B cell (primary cell): ENCODE data around the gene URGCP. TPM values are rescaled to one million over a fixed set of nuclear protein-coding genes. Genes with fewer than 3 reads are reported as not detected.

ENCODE experiments used
- ATAC-seq: fragments of 200-7000 bp; cut with Tn5 transposase; one replicate; pipeline ENCODE4 v1.10.0; 2021; ENCODE audit warnings: low read depth, mild to moderate bottlenecking, moderate number of reproducible peaks, moderate library complexity
- CTCF ChIA-PET: fragments of 350-600 bp; sonication (Branson Sonifier 250); formaldehyde crosslinking; loops from one replicate; lab custom pipeline; 2021; ENCODE audit warnings: antibody characterized with exemption, inconsistent platforms; lab: Charles Lee
- POLR2A ChIA-PET: fragments of 350-600 bp; sonication (Branson Sonifier 250); formaldehyde crosslinking; loops from one replicate; lab custom pipeline; 2021; ENCODE audit warnings: antibody characterized with exemption; lab: Charles Lee
- DNase-seq: peaks from one replicate; pipeline ENCODE4 v3.0.0; 2013
- H2AFZ ChIP-seq: 2 replicates; pipeline ENCODE4 v1.6.1; 2012; ENCODE audit warnings: mild to moderate bottlenecking, low read depth, low read length; ENCODE audit not compliant: insufficient read depth, poor library complexity, severe bottlenecking
- H3K27ac ChIP-seq, 2 donors: 1 replicate in 1 of 2; 2 replicates in 1 of 2; pipeline ENCODE4 v1.5.1; 2012 to 2013; ENCODE audit warnings: low read length in 2 of 2, mild to moderate bottlenecking in 2 of 2, moderate library complexity in 1 of 2
- H3K27me3 ChIP-seq, 4 experiments: fragments of 200-600 bp in 1 of 4; sonication (generic) in 1 of 4; replicated peaks in 1 of 4; 1 replicate in 2 of 4; 2 replicates in 2 of 4; pipeline versions ENCODE4 v1.6.1 to v1.7.0; 2013 to 2016; ENCODE audit warnings: low read length in 3 of 4, mild to moderate bottlenecking in 2 of 4, mixed read lengths in 1 of 4, moderate library complexity in 1 of 4; ENCODE audit not compliant: insufficient read depth in 4 of 4, control insufficient read depth in 3 of 4; ENCODE audit errors: control extremely low read depth in 1 of 4
- H3K36me3 ChIP-seq, 2 experiments: replicated peaks in 1 of 2; 1 replicate in 1 of 2; 2 replicates in 1 of 2; pipeline versions ENCODE4 v1.6.1 to v1.7.1; 2013; ENCODE audit warnings: low read length in 1 of 2; ENCODE audit not compliant: insufficient read depth in 2 of 2, control insufficient read depth in 1 of 2; ENCODE audit errors: control extremely low read depth in 1 of 2, extremely low read depth in 1 of 2
- H3K4me1 ChIP-seq, 2 donors: fragments of 200-600 bp in 1 of 2; sonication (generic) in 1 of 2; 1 replicate in 1 of 2; 2 replicates in 1 of 2; pipeline versions ENCODE4 v1.5.1 to v1.6.1; 2013 to 2017; ENCODE audit warnings: low read length in 2 of 2; ENCODE audit not compliant: control insufficient read depth in 2 of 2, insufficient read depth in 2 of 2
- H3K4me2 ChIP-seq: replicated peaks from 2 replicates; pipeline ENCODE3; 2012; ENCODE audit warnings: mild to moderate bottlenecking, low read depth, low read length; ENCODE audit not compliant: poor library complexity, severe bottlenecking
- H3K4me3 ChIP-seq, 5 experiments: fragments of 200-600 bp in 1 of 5; sonication (generic) in 1 of 5; 1 replicate in 3 of 5; 2 replicates in 2 of 5; pipeline versions ENCODE4 v1.5.1 to v1.7.0; 2011 to 2016; ENCODE audit warnings: low read length in 4 of 5, mild to moderate bottlenecking in 4 of 5, low read depth in 2 of 5, control low read depth in 1 of 5, moderate library complexity in 1 of 5; ENCODE audit not compliant: insufficient read depth in 1 of 5; ENCODE audit errors: control extremely low read depth in 1 of 5, extremely low read depth in 1 of 5
- H3K79me2 ChIP-seq: fragments of 200-600 bp; sonication (generic); one replicate; pipeline ENCODE4 v1.6.0; 2016; ENCODE audit warnings: low read length; ENCODE audit not compliant: control insufficient read depth, insufficient read depth
- H3K9ac ChIP-seq: fragments of 200-600 bp; sonication (generic); 2 replicates; pipeline ENCODE4 v1.6.1; 2017; ENCODE audit warnings: mild to moderate bottlenecking, low read length, moderate library complexity
- H3K9me3 ChIP-seq, 3 donors: one replicate each; pipeline versions ENCODE4 v1.6.1 to v1.7.1; 2013; ENCODE audit warnings: low read length in 2 of 3; ENCODE audit not compliant: control insufficient read depth in 2 of 3, insufficient read depth in 1 of 3; ENCODE audit errors: control extremely low read depth in 1 of 3
- H4K20me1 ChIP-seq: 2 replicates; pipeline ENCODE4 v1.6.0; 2012; ENCODE audit warnings: mild to moderate bottlenecking, low read length; ENCODE audit not compliant: insufficient read depth, control insufficient read depth, poor library complexity, severe bottlenecking
- H3K27ac Mint-ChIP-seq: one replicate; pipeline ENCODE4 v1.8.0; 2021; ENCODE audit warnings: mixed read lengths
- H3K27me3 Mint-ChIP-seq: one replicate; pipeline ENCODE4 v1.8.0; 2021; ENCODE audit warnings: mixed read lengths
- H3K4me1 Mint-ChIP-seq: one replicate; pipeline ENCODE4 v1.8.0; 2021; ENCODE audit warnings: mixed read lengths
- H3K4me3 Mint-ChIP-seq: one replicate; pipeline ENCODE4 v1.8.0; 2021; ENCODE audit warnings: mixed read lengths
- H3K9me3 Mint-ChIP-seq: one replicate; pipeline ENCODE4 v1.8.0; 2022; ENCODE audit warnings: mixed read lengths; ENCODE audit not compliant: insufficient read depth
- EZH2 ChIP-seq: IDR thresholded peaks from 2 replicates; pipeline ENCODE4 v1.6.1; 2012; ENCODE audit warnings: borderline replicate concordance, low read depth, mild to moderate bottlenecking, moderate library complexity, low read length; ENCODE audit not compliant: insufficient read depth, poor library complexity, severe bottlenecking
- WGBS: methylation state at CpG from one replicate; pipeline ENCODE4 v1.1.5; 2013; ENCODE audit warnings: missing lambda C conversion rate; ENCODE audit not compliant: insufficient coverage; 5-methylcytosine and 5-hydroxymethylcytosine counted together
- intact Hi-C: fragments of 100-400 bp; cut with micrococcal nuclease; formaldehyde crosslinking; loops from one replicate; pipeline ENCODE4 v1.10.0; 2022
- polyA plus RNA-seq: library from polyadenylated mRNA; depleted of rRNA; stranded (reverse); fragments of >200 nt; gene quantifications from 2 replicates; pipeline ENCODE4 v1.2.3, GENCODE V29; 2012
- total RNA-seq, 2 donors: library from RNA; stranded (reverse); fragments of 120-200 nt in 1 of 2; gene quantifications; 1 replicate in 1 of 2; 2 replicates in 1 of 2; pipeline versions ENCODE4 v1.2.3 to v1.2.4, GENCODE V29; 2013 to 2022
- TF ChIP-seq, protein P1 (sequence below): fragments of 200-600 bp; IDR thresholded peaks from one replicate; pipeline ENCODE4 v1.8.0; 2022; ENCODE audit warnings: antibody characterized with exemption, mild to moderate bottlenecking

The URGCP gene
- total and polyA plus RNA-seq, 2 donors (not counting 1 experiment from before 2014, with no cell fraction given): 16.5 to 25.1 TPM

DNA sequence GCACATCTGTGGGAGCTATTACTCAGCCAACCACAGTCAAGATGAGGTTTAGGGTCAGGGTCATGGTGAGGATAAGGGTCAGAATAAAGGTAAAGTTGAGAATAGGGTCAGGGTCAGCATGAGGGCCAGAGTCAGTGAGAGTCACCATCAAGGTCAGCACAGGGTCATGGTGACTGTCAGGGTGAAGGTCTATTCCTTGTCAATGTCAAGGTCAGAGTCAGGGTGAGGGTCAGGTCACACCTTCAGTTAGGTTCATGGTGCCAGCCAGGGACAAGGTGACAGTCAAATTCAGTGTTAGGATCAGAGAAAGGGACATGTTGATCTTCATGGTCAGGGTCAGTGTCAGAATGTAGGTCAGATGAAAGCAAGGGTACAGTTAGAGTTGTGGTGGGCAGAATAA lies 51.2 kb downstream of the URGCP start:
- H2AFZ ChIP-seq: no peak overlapping the region
- no peak overlapping the region for H3K27ac ChIP-seq
- ATAC-seq: no peak
- peaks cover 9% of the 10 kb centered on the region for H3K27me3 Mint-ChIP-seq
- POLR2A ChIA-PET: no interaction called here
- CTCF ChIA-PET: no interaction called here
- DNase-seq: no peak
- no peak overlapping the region for H3K4me3 Mint-ChIP-seq
- no peak overlapping the region for H3K4me3 ChIP-seq
- no peaks in the 10 kb centered on the region for H3K4me1 ChIP-seq
- no peak overlapping the region for H3K27ac Mint-ChIP-seq
- H3K79me2 ChIP-seq: no peaks in the 10 kb centered on the region
- intact Hi-C loops: no loop called here
- no peaks in the 10 kb centered on the region for H4K20me1 ChIP-seq
- peaks cover 0 to 6% (median 0%) of the 10 kb centered on the region in 3 donors for H3K9me3 ChIP-seq
- no peaks in the 10 kb centered on the region for H3K36me3 ChIP-seq
- no peaks in the 10 kb centered on the region for H3K4me1 Mint-ChIP-seq
- H3K9ac ChIP-seq: no peak overlapping the region
- no peak for TF ChIP-seq EZH2
- TF ChIP-seq, protein P1, sequence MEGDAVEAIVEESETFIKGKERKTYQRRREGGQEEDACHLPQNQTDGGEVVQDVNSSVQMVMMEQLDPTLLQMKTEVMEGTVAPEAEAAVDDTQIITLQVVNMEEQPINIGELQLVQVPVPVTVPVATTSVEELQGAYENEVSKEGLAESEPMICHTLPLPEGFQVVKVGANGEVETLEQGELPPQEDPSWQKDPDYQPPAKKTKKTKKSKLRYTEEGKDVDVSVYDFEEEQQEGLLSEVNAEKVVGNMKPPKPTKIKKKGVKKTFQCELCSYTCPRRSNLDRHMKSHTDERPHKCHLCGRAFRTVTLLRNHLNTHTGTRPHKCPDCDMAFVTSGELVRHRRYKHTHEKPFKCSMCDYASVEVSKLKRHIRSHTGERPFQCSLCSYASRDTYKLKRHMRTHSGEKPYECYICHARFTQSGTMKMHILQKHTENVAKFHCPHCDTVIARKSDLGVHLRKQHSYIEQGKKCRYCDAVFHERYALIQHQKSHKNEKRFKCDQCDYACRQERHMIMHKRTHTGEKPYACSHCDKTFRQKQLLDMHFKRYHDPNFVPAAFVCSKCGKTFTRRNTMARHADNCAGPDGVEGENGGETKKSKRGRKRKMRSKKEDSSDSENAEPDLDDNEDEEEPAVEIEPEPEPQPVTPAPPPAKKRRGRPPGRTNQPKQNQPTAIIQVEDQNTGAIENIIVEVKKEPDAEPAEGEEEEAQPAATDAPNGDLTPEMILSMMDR: no peak
- no peaks in the 10 kb centered on the region for H3K9me3 Mint-ChIP-seq
- H3K4me2 ChIP-seq: no peak overlapping the region
- H3K27me3 ChIP-seq: peaks cover 0 to 2% (median 0%) of the 10 kb centered on the region in 4 experiments

DNA sequence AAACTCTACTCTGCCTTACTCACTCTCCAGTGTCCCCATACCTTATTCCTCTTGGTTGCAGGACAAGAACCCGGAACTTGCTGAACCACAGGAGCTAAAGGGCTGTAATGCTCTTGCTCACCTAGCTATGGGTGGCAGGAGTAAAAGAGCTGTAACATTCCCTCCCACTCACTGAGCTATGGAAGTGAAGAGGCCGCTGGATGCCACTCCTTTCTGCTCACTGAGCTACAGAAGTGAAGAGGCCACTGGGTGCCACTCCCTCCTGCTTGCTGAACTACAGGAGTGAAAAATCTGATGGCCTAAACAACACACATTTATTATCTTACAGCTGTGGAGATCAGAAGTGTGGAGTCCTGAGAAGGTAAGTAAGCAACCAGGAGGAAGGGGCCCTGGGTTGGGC lies 54.6 kb downstream of the URGCP start:
- no peak overlapping the region for H3K4me3 ChIP-seq
- no peaks in the 10 kb centered on the region for H3K79me2 ChIP-seq
- no peak overlapping the region for H3K27ac ChIP-seq
- Mint-ChIP-seq H3K9me3 (no peaks in the 10 kb centered on the region), H3K4me1 (no peaks in the 10 kb centered on the region), H3K27me3 (peaks cover 9% of the 10 kb centered on the region), H3K4me3 (no peak overlapping the region), H3K27ac (no peak overlapping the region)
- ATAC-seq (no peak), DNase-seq (no peak)
- intact Hi-C loops: no loop called here
- H2AFZ ChIP-seq: no peak overlapping the region
- H3K4me1 ChIP-seq: no peaks in the 10 kb centered on the region
- no CpG with 5 or more reads among the region's 2 CpGs for WGBS
- H3K9me3 ChIP-seq: no peaks in the 10 kb centered on the region
- H3K36me3 ChIP-seq: no peaks in the 10 kb centered on the region
- no peaks in the 10 kb centered on the region for H4K20me1 ChIP-seq
- ChIA-PET POLR2A (no interaction called here), CTCF (no interaction called here)
- no peak overlapping the region for H3K9ac ChIP-seq
- TF ChIP-seq, protein P1: no peak
- TF ChIP-seq EZH2: no peak
- peaks cover 0 to 2% (median 0%) of the 10 kb centered on the region in 4 experiments for H3K27me3 ChIP-seq
- H3K4me2 ChIP-seq: no peak overlapping the region
